Mesodermal cell (in vitro differentiated cells): ENCODE measurements around the gene SND1.

Experiments
- H3K27ac ChIP-seq: 2 replicates; pipeline ENCODE4 v1.7.0; 2013; ENCODE audit warnings: mild to moderate bottlenecking, low read depth, low read length, moderate library complexity; ENCODE audit not compliant: severe bottlenecking
- H3K36me3 ChIP-seq: 2 replicates; pipeline ENCODE4 v1.7.1; 2013; ENCODE audit warnings: mild to moderate bottlenecking, low read length, moderate library complexity; ENCODE audit not compliant: control insufficient read depth, insufficient read depth
- H3K4me1 ChIP-seq: one replicate; pipeline ENCODE4 v1.7.1; 2013; ENCODE audit warnings: mild to moderate bottlenecking, low read length; ENCODE audit not compliant: insufficient read depth, control insufficient read depth, poor library complexity, severe bottlenecking
- H3K4me3 ChIP-seq: 2 replicates; pipeline ENCODE4 v1.7.0; 2013; ENCODE audit warnings: low read length, control low read depth, mild to moderate bottlenecking; ENCODE audit not compliant: insufficient read depth, poor library complexity, severe bottlenecking; ENCODE audit errors: extremely low read depth
- H3K9me3 ChIP-seq: 2 replicates; pipeline ENCODE4 v1.7.1; 2013; ENCODE audit warnings: mild to moderate bottlenecking, low read length, moderate library complexity; ENCODE audit not compliant: control insufficient read depth
- WGBS, 2 experiments: methylation state at CpG; one replicate each; pipeline ENCODE4 v1.1.5; 2013; ENCODE audit warnings: missing lambda C conversion rate in 2 of 2; ENCODE audit not compliant: insufficient coverage in 2 of 2; 5-methylcytosine and 5-hydroxymethylcytosine counted together

Gene SND1

GRCh38 chr7:128069373-128070364 lies 417.7 kb downstream of the SND1 start:
- H3K9me3 ChIP-seq: no peaks in the 10 kb centered on the region
- H3K36me3 ChIP-seq: peaks cover 43% of the 10 kb centered on the region
- peaks cover 5% of the 10 kb centered on the region for H3K4me1 ChIP-seq
- H3K27ac ChIP-seq: no peak overlapping the region
- no peak overlapping the region for H3K4me3 ChIP-seq
- WGBS, 2 experiments: 93 to 100% methylated on average over 2 to 3 of the region's 8 CpGs

- Histone ChIP-seq H3K27ac (no peak overlapping the region), H3K4me3 (no peak overlapping the region), H3K4me1 (peaks cover 12% of the 10 kb centered on the region), H3K36me3 (peaks cover 44% of the 10 kb centered on the region), H3K9me3 (no peaks in the 10 kb centered on the region)
- WGBS, 2 experiments: 90 to 100% methylated on average over 2 of the region's 6 CpGs
Measured at GRCh38 chr7:128071376-128071775, 419.4 kb downstream of the SND1 start.

- Histone ChIP-seq H3K36me3 (peaks cover 45% of the 10 kb centered on the region), H3K4me1 (peaks cover 12% of the 10 kb centered on the region), H3K4me3 (no peak overlapping the region), H3K9me3 (no peaks in the 10 kb centered on the region), H3K27ac (no peak overlapping the region)
- WGBS, 2 experiments: 86% methylated on average over 9 of the region's 11 CpGs
Measured at GRCh38 chr7:128071801-128072200, 419.8 kb downstream of the SND1 start.

- no peaks in the 10 kb centered on the region for H3K9me3 ChIP-seq
- WGBS, 2 experiments: 90 to 94% methylated on average over 10 to 13 of the region's 15 CpGs
- no peak overlapping the region for H3K4me3 ChIP-seq
- peaks cover 8% of the 10 kb centered on the region for H3K4me1 ChIP-seq
- H3K36me3 ChIP-seq: peaks cover 53% of the 10 kb centered on the region
- H3K27ac ChIP-seq: no peak overlapping the region
Measured at GRCh38 chr7:128073671-128074310, 421.8 kb downstream of the SND1 start.

GRCh38 chr7:128074336-128074735 lies 422.3 kb downstream of the SND1 start:
- 86 to 97% methylated on average over 17 to 18 of the region's 19 CpGs for WGBS, 2 experiments
- peaks cover 8% of the 10 kb centered on the region for H3K4me1 ChIP-seq
- H3K36me3 ChIP-seq: peaks cover 58% of the 10 kb centered on the region
- no peak overlapping the region for H3K27ac ChIP-seq
- H3K4me3 ChIP-seq: no peak overlapping the region
- no peaks in the 10 kb centered on the region for H3K9me3 ChIP-seq

- peaks cover 62% of the 10 kb centered on the region for H3K36me3 ChIP-seq
- H3K9me3 ChIP-seq: no peaks in the 10 kb centered on the region
- WGBS, 2 experiments: 96 to 98% methylated on average over 4 to 6 of the region's 6 CpGs
- peaks cover 8% of the 10 kb centered on the region for H3K4me1 ChIP-seq
- H3K4me3 ChIP-seq: no peak overlapping the region
- no peak overlapping the region for H3K27ac ChIP-seq
Measured at GRCh38 chr7:128074736-128075135, 422.7 kb downstream of the SND1 start.

GRCh38 chr7:128075242-128076095 lies 423.5 kb downstream of the SND1 start:
- Histone ChIP-seq H3K9me3 (no peaks in the 10 kb centered on the region), H3K4me1 (peaks cover 8% of the 10 kb centered on the region), H3K27ac (no peak overlapping the region), H3K4me3 (no peak overlapping the region), H3K36me3 (peaks cover 66% of the 10 kb centered on the region)
- WGBS, 2 experiments: 71 to 76% methylated on average over 8 of the region's 12 CpGs

GRCh38 chr7:128076196-128076795 lies 424.3 kb downstream of the SND1 start:
- no peak overlapping the region for H3K27ac ChIP-seq
- no peak overlapping the region for H3K4me3 ChIP-seq
- peaks cover 66% of the 10 kb centered on the region for H3K36me3 ChIP-seq
- no peaks in the 10 kb centered on the region for H3K9me3 ChIP-seq
- H3K4me1 ChIP-seq: peaks cover 8% of the 10 kb centered on the region
- WGBS, 2 experiments: 96 to 100% methylated on average over 7 to 8 of the region's 8 CpGs

- Histone ChIP-seq H3K36me3 (peaks cover 66% of the 10 kb centered on the region), H3K4me3 (no peak overlapping the region), H3K9me3 (no peaks in the 10 kb centered on the region), H3K27ac (no peak overlapping the region), H3K4me1 (peaks cover 8% of the 10 kb centered on the region)
- WGBS, 2 experiments: 85 to 89% methylated on average over 5 of the region's 7 CpGs
Measured at GRCh38 chr7:128076796-128077271, 424.8 kb downstream of the SND1 start.

- peaks cover 8% of the 10 kb centered on the region for H3K4me1 ChIP-seq
- 95 to 100% methylated on average over 3 of the region's 3 CpGs for WGBS, 2 experiments
- H3K9me3 ChIP-seq: no peaks in the 10 kb centered on the region
- peaks cover 74% of the 10 kb centered on the region for H3K36me3 ChIP-seq
- H3K27ac ChIP-seq: no peak overlapping the region
- no peak overlapping the region for H3K4me3 ChIP-seq
Measured at GRCh38 chr7:128078309-128078708, 426.3 kb downstream of the SND1 start.
